H4 (cell line): ENCODE measurements around the gene FOXR1. TPM values are rescaled to one million over a fixed set of nuclear protein-coding genes. Genes with fewer than 3 reads are reported as not detected.
A peak's percentile ranks its signal among the peaks of the same experiment; 100 is the strongest.
"Not testable (repeated sequence)": the region's sequence is repeated elsewhere in the genome, so short reads cannot be mapped to it uniquely, and the experiment has no call there.

ENCODE experiments used
- DNase-seq: peaks from one replicate; pipeline ENCODE4 v3.0.0-alpha.2; 2015; ENCODE audit warnings: low spot score
- total RNA-seq: library from RNA; depleted of rRNA; stranded (reverse); fragments of >200 nt; shearing (Covaris generic); gene quantifications from 2 replicates; pipeline ENCODE4 v1.2.3, GENCODE V29; 2014

FOXR1 gene
- total RNA-seq, 1 experiment from 2014 or later, result not detected

GRCh38 chr11:118947091-118947490 lies 24.5 kb upstream of the FOXR1 start:
- no peak for DNase-seq

GRCh38 chr11:118948000-118948399 lies 23.6 kb upstream of the FOXR1 start:
- no peak for DNase-seq

- no peak for DNase-seq
Observed at GRCh38 chr11:118953265-118953664, 18.3 kb upstream of the FOXR1 start.

- DNase-seq, result not testable (repeated sequence)
Observed at GRCh38 chr11:118953976-118954375, 17.6 kb upstream of the FOXR1 start.

GRCh38 chr11:118956094-118956846 lies 15.3 kb upstream of the FOXR1 start, which contains the start of gene UPK2:
Gene UPK2, plus strand, starts transcription at chr11:118956298. Its CDS starts 53 bp downstream, at chr11:118956351.
- peak; percentile 78 for DNase-seq

GRCh38 chr11:118956847-118957469 lies 14.6 kb upstream of the FOXR1 start:
- DNase-seq, result no peak

- no peak for DNase-seq
Observed at GRCh38 chr11:118957549-118957948, 14.0 kb upstream of the FOXR1 start.

GRCh38 chr11:118957968-118958367 lies 13.6 kb upstream of the FOXR1 start:
- DNase-seq, result no peak

- DNase-seq, result no peak
Observed at GRCh38 chr11:118958577-118958976, 13.0 kb upstream of the FOXR1 start.

- no peak for DNase-seq
Observed at GRCh38 chr11:118961189-118961588, 10.4 kb upstream of the FOXR1 start.

GRCh38 chr11:118961591-118961990 lies 10.0 kb upstream of the FOXR1 start:
- no peak for DNase-seq

GRCh38 chr11:118969508-118969907 lies 2.1 kb upstream of the FOXR1 start:
- not testable (repeated sequence) for DNase-seq

- no peak for DNase-seq
Observed at GRCh38 chr11:118973985-118974384, 2.4 kb downstream of the FOXR1 start.

GRCh38 chr11:118975771-118976709 lies 4.5 kb downstream of the FOXR1 start:
- no peak for DNase-seq

GRCh38 chr11:118979434-118979833 lies 7.9 kb downstream of the FOXR1 start:
- no peak for DNase-seq

GRCh38 chr11:118980191-118980881 lies 8.8 kb downstream of the FOXR1 start:
- DNase-seq, result no peak

- DNase-seq, result not testable (repeated sequence)
Observed at GRCh38 chr11:118984337-118984736, 12.8 kb downstream of the FOXR1 start.

GRCh38 chr11:118984825-118985224 lies 13.3 kb downstream of the FOXR1 start:
- no peak for DNase-seq

- no peak for DNase-seq
Observed at GRCh38 chr11:118988280-118988679, 16.7 kb downstream of the FOXR1 start.

GRCh38 chr11:118991486-118992038 lies 20.0 kb downstream of the FOXR1 start:
- not testable (repeated sequence) for DNase-seq

GRCh38 chr11:118996926-118997626 lies 25.5 kb downstream of the FOXR1 start:
- no peak for DNase-seq
